Effector memory CD4-positive, alpha-beta T cell (primary cell): ENCODE data around the gene TTLL12.

ENCODE experiments used
- DNase-seq, 3 donors: peaks; one replicate each; pipeline ENCODE4 v3.0.0-alpha.2; 2020
- H3K27ac ChIP-seq: 2 replicates; pipeline ENCODE4 v1.7.0; 2013; ENCODE audit warnings: mild to moderate bottlenecking, low read length, moderate library complexity; ENCODE audit not compliant: insufficient read depth, poor library complexity, severe bottlenecking
- H3K27me3 ChIP-seq: replicated peaks from 2 replicates; pipeline ENCODE4 v1.7.0; 2013; ENCODE audit warnings: mild to moderate bottlenecking, low read length; ENCODE audit not compliant: insufficient read depth, control insufficient read depth, poor library complexity, severe bottlenecking
- H3K36me3 ChIP-seq: 2 replicates; pipeline ENCODE4 v1.7.0; 2013; ENCODE audit warnings: mild to moderate bottlenecking, low read length, moderate library complexity; ENCODE audit not compliant: control insufficient read depth, insufficient read depth
- H3K4me1 ChIP-seq: 2 replicates; pipeline ENCODE4 v1.7.0; 2013; ENCODE audit warnings: low read length, mild to moderate bottlenecking; ENCODE audit not compliant: control insufficient read depth, insufficient read depth, poor library complexity, severe bottlenecking
- H3K4me3 ChIP-seq: 2 replicates; pipeline ENCODE4 v1.7.0; 2013; ENCODE audit warnings: low read length, low read depth, mild to moderate bottlenecking; ENCODE audit not compliant: insufficient read depth, poor library complexity, severe bottlenecking
- H3K9me3 ChIP-seq: 2 replicates; pipeline ENCODE4 v1.7.0; 2013; ENCODE audit warnings: mild to moderate bottlenecking, low read length, moderate library complexity; ENCODE audit not compliant: control insufficient read depth

Gene TTLL12

GRCh38 chr22:43174941-43175531 is 11.9 kb downstream of the TTLL12 start:
- Histone ChIP-seq H3K27ac (no peak overlapping the region), H3K4me1 (no peaks in the 10 kb centered on the region), H3K27me3 (no peaks in the 10 kb centered on the region), H3K9me3 (no peaks in the 10 kb centered on the region), H3K36me3 (peaks cover 41% of the 10 kb centered on the region), H3K4me3 (no peak overlapping the region)
- no peak for DNase-seq

DNA sequence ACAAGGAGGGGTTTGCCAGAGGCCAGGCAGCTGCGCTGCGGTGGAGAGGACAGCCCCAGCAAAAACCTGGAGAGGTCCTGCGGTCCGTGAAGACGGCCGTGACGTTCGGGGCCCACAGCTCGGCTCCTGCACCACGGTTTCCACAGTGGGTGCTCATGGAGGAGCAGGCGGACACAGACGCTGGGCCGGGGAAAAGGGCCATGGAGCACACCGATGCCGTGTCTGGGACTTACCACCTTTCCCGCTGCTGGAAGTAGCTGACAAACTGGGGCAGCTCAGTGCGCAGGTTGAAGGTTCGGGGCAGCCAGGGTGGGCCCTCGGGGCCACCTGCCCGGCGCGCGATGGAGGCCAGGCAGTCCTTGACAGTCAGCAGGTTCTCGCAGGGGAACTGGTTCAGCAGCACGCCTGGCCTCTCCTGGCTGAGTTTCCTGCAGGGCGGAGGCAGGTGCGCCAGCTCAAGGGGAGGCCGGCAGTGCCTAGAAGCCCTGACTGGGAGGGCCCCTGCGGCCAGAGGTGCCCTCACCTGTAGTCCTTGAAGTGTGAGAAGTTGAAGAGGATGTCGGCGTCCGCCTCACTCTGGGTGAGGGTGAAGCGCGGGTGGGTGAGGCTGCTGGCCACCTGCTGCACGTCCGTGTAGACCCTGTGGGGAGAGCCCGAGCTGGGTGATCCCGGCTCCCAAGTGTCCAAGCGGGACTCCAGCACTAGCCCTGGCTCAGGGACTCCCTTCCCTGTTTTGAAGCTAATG is 12.8 kb downstream of the TTLL12 start:
- Histone ChIP-seq H3K36me3 (peaks cover 32% of the 10 kb centered on the region), H3K4me3 (no peak overlapping the region)

GRCh38 chr22:43173566-43173965 is 13.4 kb downstream of the TTLL12 start:
- H3K4me1 ChIP-seq: no peaks in the 10 kb centered on the region
- H3K36me3 ChIP-seq: peaks cover 29% of the 10 kb centered on the region

More for the DNA sequence above, 12.8 kb downstream of the TTLL12 start:
- Histone ChIP-seq H3K27me3 (no peaks in the 10 kb centered on the region), H3K4me1 (no peaks in the 10 kb centered on the region), H3K9me3 (no peaks in the 10 kb centered on the region), H3K27ac (no peak overlapping the region)
- no peak for DNase-seq

GRCh38 chr22:43172191-43172590 is 14.7 kb downstream of the TTLL12 start:
- peaks cover 29% of the 10 kb centered on the region for H3K36me3 ChIP-seq
- no peak overlapping the region for H3K4me3 ChIP-seq
- H3K27me3 ChIP-seq: no peaks in the 10 kb centered on the region
- DNase-seq: no peak
- H3K27ac ChIP-seq: no peak overlapping the region
- no peaks in the 10 kb centered on the region for H3K9me3 ChIP-seq
- no peaks in the 10 kb centered on the region for H3K4me1 ChIP-seq

More at GRCh38 chr22:43173566-43173965, 13.4 kb downstream of the TTLL12 start:
- Histone ChIP-seq H3K4me3 (no peak overlapping the region), H3K27me3 (no peaks in the 10 kb centered on the region), H3K9me3 (no peaks in the 10 kb centered on the region), H3K27ac (no peak overlapping the region)
- DNase-seq: no peak

GRCh38 chr22:43171607-43172006 is 15.3 kb downstream of the TTLL12 start:
- no peaks in the 10 kb centered on the region for H3K27me3 ChIP-seq
- no peaks in the 10 kb centered on the region for H3K4me1 ChIP-seq
- H3K36me3 ChIP-seq: peaks cover 29% of the 10 kb centered on the region
- H3K9me3 ChIP-seq: no peaks in the 10 kb centered on the region
- no peak overlapping the region for H3K27ac ChIP-seq
- no peak overlapping the region for H3K4me3 ChIP-seq
- DNase-seq: no peak

DNA sequence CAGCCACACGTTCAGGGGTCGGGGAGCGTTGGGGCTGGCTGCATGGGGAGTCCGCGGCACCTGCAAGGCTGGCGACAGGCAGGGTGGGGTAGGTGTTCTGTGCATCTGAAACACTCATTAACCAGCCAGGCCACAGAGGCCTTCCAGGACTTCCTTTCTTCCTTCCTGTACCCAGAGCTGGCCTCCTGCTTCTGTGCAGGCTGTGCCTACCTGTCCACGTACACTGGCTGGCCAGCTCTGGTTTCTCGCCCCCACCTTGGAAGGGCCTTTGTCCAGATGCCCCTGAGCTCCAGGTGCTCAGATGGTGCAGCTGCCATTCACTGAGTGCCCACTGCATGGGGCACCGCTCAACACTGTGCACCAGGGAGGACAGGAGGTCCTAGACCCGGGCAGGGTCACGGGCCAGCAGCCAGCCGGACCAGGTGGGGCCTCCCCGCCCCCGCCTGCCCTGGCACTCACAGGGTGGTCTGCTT is 15.9 kb downstream of the TTLL12 start:
- H3K36me3 ChIP-seq: peaks cover 27% of the 10 kb centered on the region
- no peak overlapping the region for H3K27ac ChIP-seq

GRCh38 chr22:43170131-43170480 is 16.8 kb downstream of the TTLL12 start:
- Histone ChIP-seq H3K4me1 (no peaks in the 10 kb centered on the region), H3K9me3 (no peaks in the 10 kb centered on the region), H3K36me3 (peaks cover 22% of the 10 kb centered on the region), H3K27ac (no peak overlapping the region), H3K27me3 (no peaks in the 10 kb centered on the region), H3K4me3 (no peak overlapping the region)
- no peak for DNase-seq

More for the DNA sequence above, 15.9 kb downstream of the TTLL12 start:
- H3K27me3 ChIP-seq: no peaks in the 10 kb centered on the region
- no peaks in the 10 kb centered on the region for H3K4me1 ChIP-seq
- no peak overlapping the region for H3K4me3 ChIP-seq
- DNase-seq: no peak
- no peaks in the 10 kb centered on the region for H3K9me3 ChIP-seq

GRCh38 chr22:43169310-43170130 is 17.4 kb downstream of the TTLL12 start:
- Histone ChIP-seq H3K36me3 (peaks cover 19% of the 10 kb centered on the region), H3K4me3 (no peak overlapping the region)

DNA sequence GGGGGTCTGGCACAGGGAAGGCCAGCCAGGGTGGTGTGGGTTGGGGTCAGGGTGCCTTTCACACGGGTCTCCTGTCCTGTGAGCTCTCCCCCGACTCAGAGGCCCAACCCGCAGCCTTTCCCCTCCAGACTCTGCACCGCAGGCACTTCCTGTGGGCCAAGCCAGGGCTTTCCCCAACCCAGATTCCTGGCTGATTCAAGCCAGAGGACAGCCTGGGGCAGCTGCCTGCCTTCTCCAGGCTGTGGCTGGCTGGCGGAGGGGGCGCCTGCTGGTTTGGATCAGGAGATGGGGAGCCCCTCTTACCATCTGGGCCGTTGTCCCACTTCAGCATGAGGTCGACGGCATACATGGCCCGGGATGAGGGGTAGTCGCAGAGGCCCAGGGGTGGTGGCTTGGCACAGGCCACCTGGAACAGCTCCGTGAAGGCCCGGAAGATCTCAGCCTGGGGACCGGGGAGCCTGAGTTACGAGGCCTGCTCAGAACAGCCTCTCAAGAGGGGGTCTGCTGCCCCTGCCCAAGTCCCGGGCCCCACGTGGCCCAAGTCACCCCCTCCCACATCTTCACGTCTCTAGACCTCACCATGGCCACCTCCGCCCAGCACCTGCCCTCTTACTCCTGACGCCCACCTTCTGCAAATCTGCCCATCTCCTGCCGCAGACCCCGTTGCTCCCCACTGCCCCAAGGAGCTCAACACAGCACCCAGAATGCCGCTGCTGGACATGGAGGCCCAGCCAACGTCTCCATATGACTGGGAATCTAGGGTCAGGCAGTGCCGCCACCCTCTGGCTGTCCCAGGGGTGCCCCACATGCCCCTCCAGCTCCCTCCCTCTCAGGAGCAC is 18.2 kb downstream of the TTLL12 start:
- no peak for DNase-seq

More at GRCh38 chr22:43169310-43170130, 17.4 kb downstream of the TTLL12 start:
- no peak for DNase-seq
- no peaks in the 10 kb centered on the region for H3K4me1 ChIP-seq
- no peaks in the 10 kb centered on the region for H3K9me3 ChIP-seq
- no peaks in the 10 kb centered on the region for H3K27me3 ChIP-seq
- H3K27ac ChIP-seq: no peak overlapping the region

More for the DNA sequence above, 18.2 kb downstream of the TTLL12 start:
- Histone ChIP-seq H3K27ac (no peak overlapping the region), H3K36me3 (peaks cover 15% of the 10 kb centered on the region), H3K9me3 (no peaks in the 10 kb centered on the region), H3K4me1 (no peaks in the 10 kb centered on the region), H3K4me3 (no peak overlapping the region), H3K27me3 (no peaks in the 10 kb centered on the region)
